Vagina (tissue), 2 donors: ENCODE results near the gene SYCP2L. TPM values are rescaled to one million over a fixed set of nuclear protein-coding genes. Genes with fewer than 3 reads are reported as not detected.
"Not testable (repeated sequence)": the region's sequence is repeated elsewhere in the genome, so short reads cannot be mapped to it uniquely, and the experiment has no call there.

ENCODE experiments used
- DNase-seq, 2 donors: peaks; one replicate each; pipeline ENCODE4 v3.0.0-alpha.2; 2017; ENCODE audit errors: extremely low spot score in 2 of 2
- H3K27ac ChIP-seq: fragments of 200-600 bp; sonication (generic); one replicate; pipeline ENCODE4 v1.5.1; 2019
- H3K27me3 ChIP-seq: fragments of 200-600 bp; sonication (generic); one replicate; pipeline ENCODE4 v1.5.1; 2019
- H3K36me3 ChIP-seq, 2 donors: fragments of 200-600 bp; sonication (generic); one replicate each; pipeline ENCODE4 v1.5.1; 2017 to 2019
- H3K4me1 ChIP-seq: fragments of 200-600 bp; sonication (generic); one replicate; pipeline ENCODE4 v1.5.1; 2019
- H3K4me3 ChIP-seq, 2 donors: fragments of 200-600 bp; sonication (generic); 1 replicate in 1 of 2; 2 replicates in 1 of 2; pipeline ENCODE4 v1.5.1; 2016 to 2019
- H3K9me3 ChIP-seq: fragments of 200-600 bp; sonication (generic); one replicate; pipeline ENCODE4 v1.5.1; 2019
- POLR2A ChIP-seq, 2 donors: fragments of 450-650 bp; IDR thresholded peaks; one replicate each; pipeline ENCODE4 v1.6.1; 2017; ENCODE audit warnings: antibody characterized with exemption in 2 of 2, mild to moderate bottlenecking in 2 of 2, moderate library complexity in 2 of 2
- POLR2AphosphoS5 ChIP-seq, 2 donors: sonication (generic); formaldehyde crosslinking; IDR thresholded peaks; one replicate each; pipeline ENCODE4 v1.9.0; 2017; ENCODE audit warnings: antibody characterized with exemption in 2 of 2, mild to moderate bottlenecking in 2 of 2, low read depth in 1 of 2; ENCODE audit not compliant: insufficient read depth in 1 of 2
- intact Hi-C: fragments of 100-400 bp; cut with DNase I; formaldehyde crosslinking; loops from one replicate; pipeline ENCODE4 v1.15.1; 2023
- total RNA-seq: library from RNA; depleted of rRNA; stranded (reverse); fragments of >200 nt; gene quantifications from one replicate; pipeline ENCODE4 v1.2.3, GENCODE V29; 2016
- TF ChIP-seq, protein P1 (sequence below), 3 experiments: fragments of 450-650 bp in 2 of 3; fragments of 200-600 bp in 1 of 3; sonication (generic) in 1 of 3; IDR thresholded peaks; one replicate each; pipeline ENCODE4 v1.5.1; 2017 to 2019; ENCODE audit warnings: antibody characterized with exemption in 3 of 3, mild to moderate bottlenecking in 2 of 3, moderate library complexity in 2 of 3

SYCP2L gene
- total RNA-seq, 1 donor from 2014 or later: 0.25 TPM

- H3K27me3 ChIP-seq: no peaks in the 10 kb centered on the region
- H3K36me3 ChIP-seq: no peaks in the 10 kb centered on the region
- H3K9me3 ChIP-seq: no peaks in the 10 kb centered on the region
- no peak overlapping the region for H3K27ac ChIP-seq
- H3K4me3 ChIP-seq: no peak overlapping the region
- no peak for TF ChIP-seq POLR2AphosphoS5 (IDR thresholded peaks at IDR 0.05; ENCODE audit: insufficient read depth in 1 of 2, low read depth in 1 of 2)
- TF ChIP-seq, protein P1, sequence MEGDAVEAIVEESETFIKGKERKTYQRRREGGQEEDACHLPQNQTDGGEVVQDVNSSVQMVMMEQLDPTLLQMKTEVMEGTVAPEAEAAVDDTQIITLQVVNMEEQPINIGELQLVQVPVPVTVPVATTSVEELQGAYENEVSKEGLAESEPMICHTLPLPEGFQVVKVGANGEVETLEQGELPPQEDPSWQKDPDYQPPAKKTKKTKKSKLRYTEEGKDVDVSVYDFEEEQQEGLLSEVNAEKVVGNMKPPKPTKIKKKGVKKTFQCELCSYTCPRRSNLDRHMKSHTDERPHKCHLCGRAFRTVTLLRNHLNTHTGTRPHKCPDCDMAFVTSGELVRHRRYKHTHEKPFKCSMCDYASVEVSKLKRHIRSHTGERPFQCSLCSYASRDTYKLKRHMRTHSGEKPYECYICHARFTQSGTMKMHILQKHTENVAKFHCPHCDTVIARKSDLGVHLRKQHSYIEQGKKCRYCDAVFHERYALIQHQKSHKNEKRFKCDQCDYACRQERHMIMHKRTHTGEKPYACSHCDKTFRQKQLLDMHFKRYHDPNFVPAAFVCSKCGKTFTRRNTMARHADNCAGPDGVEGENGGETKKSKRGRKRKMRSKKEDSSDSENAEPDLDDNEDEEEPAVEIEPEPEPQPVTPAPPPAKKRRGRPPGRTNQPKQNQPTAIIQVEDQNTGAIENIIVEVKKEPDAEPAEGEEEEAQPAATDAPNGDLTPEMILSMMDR (IDR thresholded peaks at IDR 0.05): no peak
- no peak for TF ChIP-seq POLR2A (IDR thresholded peaks at IDR 0.05)
- intact Hi-C loops: no loop called here
- no peaks in the 10 kb centered on the region for H3K4me1 ChIP-seq
- no peak for DNase-seq
These were observed 43.3 kb upstream of the SYCP2L start for GRCh38 chr6:10843554-10843953.

DNA sequence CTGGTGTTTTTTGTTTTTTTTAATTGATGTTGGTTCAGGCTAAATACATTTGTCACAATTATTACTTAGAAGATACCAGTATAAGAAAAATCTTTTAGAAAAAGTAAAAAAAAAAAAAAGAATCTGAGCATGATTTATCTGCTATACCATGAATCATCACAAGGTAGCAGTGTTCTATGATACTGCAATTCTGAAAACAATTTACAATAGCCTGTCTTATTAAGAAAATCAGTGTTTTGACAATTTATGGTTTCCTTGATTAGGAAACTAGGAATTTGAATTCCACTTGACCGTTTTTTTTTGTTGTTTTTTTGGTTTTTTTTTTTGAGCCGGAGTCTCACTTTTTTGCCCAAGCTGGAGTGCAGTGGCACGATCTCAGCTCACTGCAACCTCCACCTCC is 39.2 kb upstream of the SYCP2L start:
- Histone ChIP-seq H3K4me3 (no peak overlapping the region), H3K9me3 (no peaks in the 10 kb centered on the region), H3K4me1 (no peaks in the 10 kb centered on the region), H3K27ac (no peak overlapping the region), H3K36me3 (no peaks in the 10 kb centered on the region), H3K27me3 (no peaks in the 10 kb centered on the region)
- DNase-seq: no peak
- TF ChIP-seq, protein P1 (IDR thresholded peaks at IDR 0.05): no peak
- TF ChIP-seq POLR2A (IDR thresholded peaks at IDR 0.05) (no peak), POLR2AphosphoS5 (IDR thresholded peaks at IDR 0.05; ENCODE audit: insufficient read depth in 1 of 2, low read depth in 1 of 2) (no peak)
- intact Hi-C loops: no loop called here

DNA sequence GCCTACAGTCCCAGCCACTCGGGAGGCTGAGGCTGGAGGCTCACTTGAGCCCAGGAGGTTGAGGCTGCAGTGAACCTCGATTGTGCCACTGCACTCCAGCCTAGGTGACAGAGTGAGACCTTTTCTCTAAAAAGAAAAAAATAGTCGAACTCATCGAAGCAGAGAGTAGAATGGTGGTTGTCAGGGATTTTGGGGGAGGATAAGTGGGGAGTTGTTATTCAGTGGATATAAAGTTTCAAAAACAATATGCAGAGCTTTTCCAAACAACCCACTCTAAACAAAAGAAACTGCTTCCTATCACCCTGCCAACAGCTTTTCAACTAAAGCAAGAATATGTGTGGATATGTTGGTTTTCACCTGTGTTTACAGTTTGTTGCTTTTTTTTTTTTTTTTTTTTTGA is 37.0 kb upstream of the SYCP2L start:
- no peaks in the 10 kb centered on the region for H3K4me1 ChIP-seq
- H3K27me3 ChIP-seq: no peaks in the 10 kb centered on the region
- H3K27ac ChIP-seq: no peak overlapping the region
- no peaks in the 10 kb centered on the region for H3K36me3 ChIP-seq
- DNase-seq: no peak
- TF ChIP-seq POLR2A (IDR thresholded peaks at IDR 0.05) (no peak), POLR2AphosphoS5 (IDR thresholded peaks at IDR 0.05; ENCODE audit: insufficient read depth in 1 of 2, low read depth in 1 of 2) (no peak)
- TF ChIP-seq, protein P1 (IDR thresholded peaks at IDR 0.05): no peak
- intact Hi-C loops: no loop called here
- no peaks in the 10 kb centered on the region for H3K9me3 ChIP-seq
- no peak overlapping the region for H3K4me3 ChIP-seq

DNA sequence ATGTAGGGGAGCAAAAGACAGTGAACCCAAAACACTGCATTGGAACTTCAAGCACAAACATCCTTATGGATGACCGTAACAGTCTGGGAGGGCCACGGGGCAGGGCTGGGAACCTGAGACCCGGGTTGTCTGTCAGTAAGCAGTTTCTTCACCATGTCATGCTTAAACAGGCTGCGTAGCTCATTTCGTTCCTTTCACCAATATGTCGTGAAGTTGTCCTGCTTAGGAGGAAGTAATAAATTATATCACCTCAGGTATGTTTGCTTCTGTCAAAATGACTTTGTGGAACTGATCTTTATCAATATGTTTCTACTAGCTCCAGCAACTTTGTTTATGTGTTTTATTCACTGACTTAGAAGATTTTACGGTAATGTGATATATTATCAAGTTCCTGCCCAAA is 36.1 kb upstream of the SYCP2L start:
- TF ChIP-seq POLR2AphosphoS5 (IDR thresholded peaks at IDR 0.05; ENCODE audit: insufficient read depth in 1 of 2, low read depth in 1 of 2) (no peak), POLR2A (IDR thresholded peaks at IDR 0.05) (no peak)
- TF ChIP-seq, protein P1 (IDR thresholded peaks at IDR 0.05): no peak
- H3K4me3 ChIP-seq: no peak overlapping the region
- H3K27ac ChIP-seq: no peak overlapping the region
- intact Hi-C loops: no loop called here
- no peak for DNase-seq
- no peaks in the 10 kb centered on the region for H3K4me1 ChIP-seq
- no peaks in the 10 kb centered on the region for H3K36me3 ChIP-seq
- no peaks in the 10 kb centered on the region for H3K27me3 ChIP-seq
- H3K9me3 ChIP-seq: no peaks in the 10 kb centered on the region

- no peaks in the 10 kb centered on the region for H3K27me3 ChIP-seq
- no peak overlapping the region for H3K4me3 ChIP-seq
- no peaks in the 10 kb centered on the region for H3K36me3 ChIP-seq
- no peaks in the 10 kb centered on the region for H3K9me3 ChIP-seq
- no peak overlapping the region for H3K27ac ChIP-seq
- no peak for DNase-seq
- H3K4me1 ChIP-seq: no peaks in the 10 kb centered on the region
- TF ChIP-seq POLR2A (IDR thresholded peaks at IDR 0.05): no peak
- no peak for TF ChIP-seq POLR2AphosphoS5 (IDR thresholded peaks at IDR 0.05; ENCODE audit: insufficient read depth in 1 of 2, low read depth in 1 of 2)
- TF ChIP-seq, protein P1 (IDR thresholded peaks at IDR 0.05): no peak
- intact Hi-C loops: no loop called here
These were observed 34.4 kb upstream of the SYCP2L start for GRCh38 chr6:10852361-10852960.

- H3K4me3 ChIP-seq, DNase-seq, H3K27ac ChIP-seq, H3K27me3 ChIP-seq, H3K4me1 ChIP-seq, H3K36me3 ChIP-seq, H3K9me3 ChIP-seq, intact Hi-C loops: not testable (repeated sequence)
These were observed 33.0 kb upstream of the SYCP2L start for GRCh38 chr6:10853849-10854300.
